DMS53 treated with DMSO at 0.1 percent for 48 hours (cell line): Measurements from ENCODE around the gene SEMA4F.

Experiments used
- DNase-seq: peaks from one replicate; lab custom pipeline; 2025; ENCODE audit not compliant: unreplicated experiment; lab: John Stamatoyannopoulos, UW

SEMA4F gene

DNA sequence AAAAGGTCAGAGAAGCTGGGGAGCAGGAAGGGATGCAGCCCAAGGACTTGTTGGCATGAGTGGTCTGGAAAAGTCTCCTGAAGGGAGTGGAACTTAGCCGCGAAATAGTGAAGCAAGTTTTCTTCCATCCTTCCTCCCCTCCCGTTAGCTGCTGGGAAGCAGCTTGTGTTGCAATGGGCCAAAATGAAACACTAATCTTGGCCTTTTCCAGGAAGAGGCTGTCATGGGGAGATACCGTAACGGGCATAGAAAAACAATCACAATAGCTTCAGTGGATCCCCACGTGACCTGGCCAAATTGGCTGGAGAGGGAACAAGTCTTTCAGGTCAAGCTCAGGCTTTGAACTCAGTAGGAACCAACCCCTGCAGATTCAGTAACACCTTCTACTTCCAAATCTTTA, 49.3 kb downstream of the SEMA4F start:
- DNase-seq, result no peak

DNA sequence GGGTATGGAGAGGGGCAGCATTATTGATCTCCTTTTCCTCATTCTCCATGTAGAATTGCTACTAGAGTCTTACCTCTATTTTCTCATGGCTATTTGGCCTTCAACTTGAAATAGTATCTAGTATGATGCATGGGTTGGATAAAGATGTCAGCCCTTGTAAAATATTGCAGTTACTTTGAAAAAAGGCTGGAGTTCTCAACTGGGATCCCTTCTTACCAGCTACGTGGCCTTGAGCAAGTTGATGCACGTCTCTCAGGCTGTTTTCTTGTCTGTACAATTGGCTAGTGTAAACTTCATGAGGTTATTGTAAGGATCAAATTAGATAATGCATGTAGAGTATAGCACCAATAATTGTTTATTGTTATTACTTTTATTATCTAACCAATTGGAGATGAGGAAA, 50.2 kb downstream of the SEMA4F start:
- no peak for DNase-seq

DNA sequence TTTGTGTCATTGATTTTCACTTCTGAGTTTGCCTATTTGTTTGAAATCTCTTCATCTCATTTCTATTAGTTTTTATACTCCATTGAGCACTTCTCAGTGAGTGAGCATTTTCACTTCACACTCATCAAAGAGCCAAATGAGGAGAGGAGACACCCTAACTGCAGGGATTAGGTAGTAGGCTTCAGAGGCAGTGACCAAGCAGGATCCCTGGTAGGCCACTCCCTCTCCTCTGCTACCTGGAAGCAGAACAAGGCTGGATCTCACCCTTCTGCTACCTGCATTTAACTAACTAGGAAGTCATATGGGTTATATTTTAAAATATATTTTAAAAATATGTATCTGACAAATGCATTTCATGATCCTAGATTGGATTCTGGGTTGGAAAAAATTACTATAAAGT, 52.7 kb downstream of the SEMA4F start:
- DNase-seq, result no peak

DNA sequence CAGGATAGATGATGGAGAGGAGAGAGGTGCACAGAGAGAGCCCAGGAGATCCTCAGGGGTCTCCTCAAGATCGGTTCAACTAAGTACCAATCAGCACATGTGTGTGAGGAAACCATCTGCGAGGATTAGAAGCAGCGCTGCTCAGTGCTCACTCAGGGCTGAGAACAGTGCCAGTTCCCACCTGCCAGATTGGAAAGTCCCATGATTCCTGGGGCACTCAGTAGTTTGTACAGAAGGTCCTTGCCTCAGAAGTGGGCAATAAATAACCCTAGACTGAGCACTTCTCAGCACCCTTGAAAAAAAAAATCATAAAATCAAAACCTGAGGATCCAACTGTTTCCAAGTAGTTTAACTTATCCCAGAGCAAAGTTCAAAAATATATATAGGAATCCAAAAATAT, 53.8 kb downstream of the SEMA4F start:
- DNase-seq, result no peak

DNA sequence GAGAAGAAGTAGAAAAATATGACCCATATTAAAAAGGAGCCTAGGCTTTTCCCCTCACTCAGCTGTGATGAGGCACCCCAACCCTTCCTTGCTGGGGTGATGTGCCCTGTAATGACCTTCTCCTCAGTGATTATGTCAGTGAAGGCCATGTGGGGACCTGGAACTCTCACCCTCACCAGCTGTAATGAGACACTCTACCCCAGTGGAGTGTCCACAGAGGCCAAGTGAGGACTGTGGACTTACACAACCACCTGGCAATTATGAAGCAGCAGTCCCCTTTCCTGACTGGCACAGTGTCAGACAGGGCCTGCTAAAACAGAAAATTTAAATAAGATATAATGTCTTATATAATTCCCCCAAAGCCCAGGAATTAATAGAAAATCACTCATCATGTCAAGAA, 54.2 kb downstream of the SEMA4F start:
- DNase-seq, result no peak

DNA sequence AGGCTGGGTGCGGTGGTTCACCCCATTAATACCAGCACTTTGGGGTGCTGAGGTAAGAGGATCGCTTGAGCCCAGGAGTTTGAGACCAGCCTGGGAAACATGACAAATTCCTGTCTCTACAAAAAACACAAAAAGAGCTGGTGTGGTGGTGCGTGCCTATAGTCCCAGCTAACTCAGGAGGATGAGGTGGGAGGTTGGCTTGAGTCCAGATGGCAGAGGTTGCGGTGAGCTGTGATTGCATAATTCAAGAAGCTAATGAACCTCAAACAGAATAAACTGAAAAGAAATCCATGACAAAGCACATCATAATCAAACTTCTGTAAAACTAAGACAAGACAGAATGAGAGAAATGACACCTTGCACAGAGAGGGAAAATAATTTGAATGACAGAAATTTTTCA, 54.8 kb downstream of the SEMA4F start:
- no peak for DNase-seq

DNA sequence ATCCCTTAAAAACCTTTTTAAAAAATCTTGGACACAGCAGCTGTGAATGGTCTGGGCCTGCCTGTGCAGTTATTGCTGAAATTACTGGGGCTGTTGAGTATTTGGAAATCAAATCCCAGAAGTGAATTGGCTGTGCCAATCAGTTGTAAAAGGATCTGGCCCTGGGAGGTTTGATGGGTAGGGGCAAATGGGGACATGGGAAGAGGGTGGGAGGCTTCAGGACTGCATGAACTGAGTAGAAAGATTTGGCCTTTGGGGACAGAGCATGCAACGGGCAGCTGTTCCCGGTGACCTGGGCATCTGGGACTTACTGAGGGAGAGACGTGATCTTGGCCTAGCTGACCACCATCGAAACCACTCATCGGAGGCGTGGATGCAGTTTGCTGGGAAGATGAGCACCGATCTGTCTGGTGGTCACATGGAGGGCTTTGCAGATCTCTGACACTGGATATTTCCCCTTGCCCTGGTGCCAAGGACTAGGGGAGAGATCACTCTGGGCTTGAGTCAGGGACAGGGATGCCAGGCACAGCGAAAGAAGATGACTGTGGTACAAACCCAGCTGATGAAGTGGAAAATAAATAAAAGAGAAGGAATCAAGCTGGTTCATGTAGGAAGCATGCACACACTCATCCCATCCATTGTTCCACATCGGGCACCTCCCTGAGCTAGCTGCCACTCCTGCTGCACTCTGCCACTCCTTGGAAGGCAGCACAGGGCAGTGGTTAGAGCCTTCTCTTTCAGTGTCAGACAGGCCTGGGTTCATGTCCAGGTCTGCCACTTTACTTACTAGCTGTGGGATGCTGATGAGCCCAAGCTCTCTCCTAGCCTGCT, 58.4 kb downstream of the SEMA4F start:
- DNase-seq, result no peak

DNA sequence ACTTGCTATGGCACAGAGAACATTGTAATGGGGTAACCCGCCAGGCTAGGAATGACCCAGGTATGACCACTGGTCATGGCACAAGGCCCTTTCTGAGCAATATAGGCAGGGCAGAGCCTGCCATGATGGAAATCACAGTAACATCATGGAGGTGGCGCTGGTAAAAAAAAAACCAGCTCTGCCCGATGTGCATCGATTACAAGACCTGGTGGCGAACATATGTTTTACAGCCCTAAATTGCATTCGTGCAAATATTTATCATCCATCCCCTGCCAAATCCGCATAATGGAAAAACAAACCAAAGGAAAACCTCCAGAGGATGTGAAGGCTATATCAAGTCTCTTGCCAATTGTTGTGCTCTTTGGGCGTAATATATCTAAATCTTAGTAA, 60.6 kb downstream of the SEMA4F start:
- no peak for DNase-seq

DNA sequence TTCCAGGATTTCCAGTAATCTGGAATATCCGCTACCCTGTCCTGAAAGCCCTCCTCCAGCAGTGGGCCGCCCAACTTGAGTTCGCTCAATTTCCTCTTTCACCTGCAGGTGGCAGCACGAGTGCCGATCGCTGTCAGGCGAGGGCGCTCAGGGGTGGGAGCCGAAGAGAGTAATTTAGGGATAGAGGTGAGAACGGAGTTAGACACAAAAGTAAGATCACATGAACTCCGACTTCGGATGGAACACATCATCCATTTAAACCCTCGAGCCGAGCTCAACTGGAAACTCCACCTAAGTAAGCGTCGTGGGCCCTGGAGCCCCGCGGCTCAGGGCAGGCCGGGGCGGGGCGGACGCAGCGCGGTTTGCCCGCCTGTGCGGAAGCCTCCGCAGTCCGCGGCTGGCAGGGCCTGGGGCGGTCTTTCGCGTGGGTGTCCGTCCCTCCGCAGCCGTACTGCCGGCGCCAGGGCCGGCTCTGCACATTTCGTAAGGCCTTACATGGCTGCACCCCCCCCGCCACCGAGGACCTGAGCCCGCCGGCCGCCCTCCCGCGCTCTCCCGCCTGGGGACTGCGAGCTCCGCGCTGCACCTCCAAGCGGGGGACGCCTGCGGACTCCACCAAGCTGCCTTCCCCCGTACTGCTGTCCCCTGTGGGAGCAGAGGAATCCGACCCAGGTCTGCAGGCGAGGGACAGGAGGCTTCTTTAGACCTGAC, 61.2 kb downstream of the SEMA4F start:
- peak; percentile 73 for DNase-seq

DNA sequence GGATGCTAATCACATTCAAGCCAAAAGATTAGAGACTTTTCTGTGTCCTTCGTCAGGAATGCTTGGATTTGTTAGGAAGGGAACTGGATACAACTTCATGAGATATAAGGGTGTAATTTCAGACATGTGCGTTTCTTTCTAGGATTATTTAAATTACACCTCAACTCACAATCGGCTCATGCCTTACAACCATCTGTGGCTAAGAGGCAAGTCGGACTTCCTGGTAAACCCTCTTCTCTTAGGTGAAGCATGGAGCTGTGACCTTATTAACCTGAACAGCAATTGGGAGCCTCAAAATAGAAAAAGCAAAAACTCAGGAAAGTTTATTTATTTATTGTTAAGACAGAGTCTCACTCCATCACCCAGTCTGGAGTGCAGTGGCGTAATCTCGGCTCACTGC, 61.8 kb downstream of the SEMA4F start:
- peak; percentile 56 for DNase-seq

DNA sequence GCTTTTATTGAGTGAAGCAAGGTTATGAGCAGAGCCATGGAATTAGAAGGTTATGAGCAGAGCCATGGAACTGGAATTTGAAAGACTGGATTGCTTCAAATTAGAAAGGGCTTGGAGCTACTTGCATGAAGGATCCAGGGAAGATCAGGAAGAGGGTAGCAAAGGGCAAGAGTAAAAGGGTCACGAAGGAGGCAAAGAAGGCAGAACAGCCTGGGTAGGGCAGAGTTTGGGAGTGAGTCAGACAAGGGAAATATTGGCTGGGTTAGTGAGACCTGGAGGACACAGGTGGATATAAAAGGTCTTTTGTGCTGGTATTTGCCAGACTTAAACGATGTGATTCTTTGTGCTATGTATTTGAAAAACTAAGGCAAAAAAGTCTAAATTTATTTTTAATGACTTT, 65.0 kb downstream of the SEMA4F start:
- DNase-seq, result no peak

DNA sequence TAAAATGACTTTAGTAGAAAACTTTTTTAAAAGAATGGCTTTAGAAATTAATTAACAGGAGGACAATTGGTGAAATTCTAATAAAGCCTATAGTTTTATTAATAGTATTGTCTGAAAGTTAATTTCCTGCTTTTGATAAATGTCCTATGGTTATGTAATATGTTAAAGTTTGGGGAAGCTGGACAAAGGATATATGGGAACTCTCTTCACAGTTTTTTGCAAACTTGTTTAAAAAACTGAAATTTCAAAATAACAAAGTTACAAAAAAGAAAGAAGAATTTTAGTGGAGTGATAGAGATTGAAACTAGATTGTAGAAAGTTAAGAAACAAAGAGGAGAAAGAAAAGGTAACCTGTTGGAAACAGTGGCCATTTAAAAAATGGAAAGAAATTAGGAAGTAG, 67.3 kb downstream of the SEMA4F start:
- no peak for DNase-seq

DNA sequence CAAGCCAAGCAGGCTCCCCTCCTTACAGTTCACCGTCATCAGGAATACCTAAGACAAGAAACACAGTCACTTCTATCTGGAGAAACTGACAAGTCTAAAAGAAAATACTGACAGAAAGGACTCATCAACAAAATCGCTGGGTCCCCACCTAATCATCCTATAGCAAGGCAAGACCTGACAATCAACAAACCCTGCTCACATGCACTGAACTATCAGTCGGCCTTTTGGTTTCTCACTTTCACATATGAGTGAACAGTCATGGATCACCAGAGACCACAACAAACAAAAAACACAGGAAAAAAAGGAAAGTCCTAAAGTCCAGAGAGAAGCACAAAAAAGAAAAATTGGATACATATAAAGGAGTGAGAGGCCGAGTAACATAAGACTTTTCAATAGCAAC, 70.4 kb downstream of the SEMA4F start:
- no peak for DNase-seq

DNA sequence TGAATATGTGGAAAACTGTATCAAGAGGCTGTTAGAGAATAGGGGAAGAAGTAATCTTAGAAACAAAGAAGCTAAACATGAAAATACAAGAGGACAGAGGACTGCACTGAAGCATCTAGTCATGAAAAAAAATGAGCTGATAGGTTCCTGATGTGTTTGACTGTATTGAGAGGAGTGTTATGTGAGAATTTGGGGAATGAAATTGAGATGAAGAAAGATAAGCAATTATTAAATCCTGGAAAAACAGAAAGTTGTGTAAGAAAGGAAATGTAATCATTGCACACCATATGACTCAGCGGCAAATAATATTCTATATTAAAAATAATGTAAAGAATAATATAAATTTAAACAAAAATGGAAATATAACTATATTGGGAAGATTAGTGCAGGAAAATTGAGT, 71.2 kb downstream of the SEMA4F start:
- DNase-seq, result no peak

DNA sequence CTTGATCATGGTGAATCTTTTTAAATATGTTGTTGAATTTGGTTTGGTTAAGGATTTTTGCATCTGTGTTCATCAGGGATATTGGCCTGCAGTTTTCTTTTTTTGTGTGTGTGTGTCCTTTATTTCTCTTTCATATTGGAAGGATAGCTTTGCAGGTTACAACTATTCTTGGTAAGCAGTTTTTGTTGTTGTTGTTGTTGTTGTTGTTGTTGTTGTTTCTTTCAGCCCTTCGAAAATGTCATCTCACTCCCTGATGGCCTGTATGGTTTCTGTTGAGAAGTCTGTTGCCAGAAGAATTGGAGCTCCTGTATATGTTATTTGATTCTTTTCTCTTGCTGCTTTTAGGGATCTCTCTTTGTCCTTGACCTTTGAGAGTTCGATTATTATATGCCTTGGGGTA, 74.8 kb downstream of the SEMA4F start:
- no peak for DNase-seq

DNA sequence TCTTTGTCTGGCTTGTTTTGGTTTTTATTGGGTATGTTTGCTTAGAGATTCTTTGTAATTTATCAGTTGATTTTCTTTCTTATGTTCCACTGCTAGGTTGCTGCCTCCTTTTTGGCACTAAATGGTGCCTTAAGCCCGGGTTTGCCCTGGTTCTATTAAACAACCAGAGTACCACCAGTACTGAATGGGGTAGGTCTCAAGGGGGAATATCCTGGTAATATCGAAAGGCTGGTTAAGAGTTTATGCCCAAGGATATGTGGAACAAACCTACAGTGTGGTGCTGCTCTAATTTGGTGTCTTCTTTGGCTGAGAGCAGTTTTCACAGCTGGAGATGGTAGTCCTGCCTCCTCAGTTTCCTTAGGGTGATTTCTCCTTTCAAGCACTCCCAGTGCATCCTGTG, 76.5 kb downstream of the SEMA4F start:
- no peak for DNase-seq
